Lower leg skin (tissue), 4 donors: ENCODE data around the gene SORD. TPM values are rescaled to one million over a fixed set of nuclear protein-coding genes. Genes with fewer than 3 reads are reported as not detected.
A peak's percentile ranks its signal among the peaks of the same experiment; 100 is the strongest.

ENCODE experiments used
- DNase-seq, 2 donors: peaks; one replicate each; pipeline ENCODE4 v3.0.0-alpha.2; 2019; ENCODE audit warnings: low spot score in 2 of 2
- H3K4me3 ChIP-seq: fragments of 200-600 bp; sonication (generic); 2 replicates; pipeline ENCODE4 v1.5.1; 2017; ENCODE audit warnings: mild to moderate bottlenecking, low read depth; ENCODE audit not compliant: poor library complexity, severe bottlenecking
- CTCF ChIP-seq, 3 donors: fragments of 450-650 bp; IDR thresholded peaks; one replicate each; pipeline ENCODE4 v1.5.1; 2016; ENCODE audit warnings: antibody characterized with exemption in 3 of 3, mild to moderate bottlenecking in 3 of 3, moderate library complexity in 2 of 3
- POLR2A ChIP-seq, 2 donors: fragments of 450-650 bp; IDR thresholded peaks; one replicate each; pipeline ENCODE4 v1.6.1; 2016 to 2017; ENCODE audit warnings: antibody characterized with exemption in 2 of 2, mild to moderate bottlenecking in 1 of 2, moderate library complexity in 1 of 2
- whole genome bisulfite sequencing, 2 donors: methylation state at CpG; one replicate each; pipeline ENCODE4 v1.1.5; 2018; 5-methylcytosine and 5-hydroxymethylcytosine counted together
- intact Hi-C: fragments of 100-400 bp; cut with DNase I; formaldehyde crosslinking; loops from one replicate; pipeline ENCODE4 v1.15.0; 2023; ENCODE audit warnings: low total_unique reads
- total RNA-seq, 4 donors: library from RNA; depleted of rRNA; stranded (reverse); fragments of >200 nt; gene quantifications; one replicate each; pipeline ENCODE4 v1.1.0, GENCODE V29; 2016

SORD gene
- total RNA-seq, 4 donors from 2014 or later, result 54.3 to 87.9 (median 83.9) TPM

GRCh38 chr15:45115312-45115820 is 92.4 kb downstream of the SORD start:
- intact Hi-C loops, result no loop called here
- TF ChIP-seq CTCF (IDR thresholded peaks at IDR 0.05) (no peak), POLR2A (IDR thresholded peaks at IDR 0.05) (no peak)
- 51 to 54% methylated on average over 7 of the region's 7 CpGs for WGBS, 2 donors
- DNase-seq, result no peak
- H3K4me3 ChIP-seq, result no peak overlapping the region

DNA sequence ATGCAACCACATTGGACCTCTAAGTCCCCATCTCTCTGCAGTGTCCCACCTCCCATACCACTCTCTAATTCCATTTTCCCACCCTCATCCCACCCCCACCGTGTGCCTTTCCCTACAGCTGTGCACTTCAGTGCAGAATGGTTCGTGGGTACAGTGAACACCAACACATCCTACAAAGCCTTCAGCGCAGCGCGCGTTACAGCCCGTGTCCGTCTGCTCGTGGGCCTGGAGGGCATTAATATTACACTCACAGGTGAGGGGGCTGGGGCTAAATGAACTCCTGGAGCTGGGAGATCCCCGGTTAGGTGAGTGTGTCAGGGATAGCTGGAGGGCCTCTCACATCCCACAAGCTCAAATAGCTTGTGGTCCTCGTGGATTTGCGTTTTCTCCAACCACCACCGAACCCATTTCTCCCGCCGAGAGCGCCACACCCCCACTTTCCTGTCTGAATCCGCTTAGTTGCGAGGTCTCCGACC is 93.0 kb downstream of the SORD start:
- H3K4me3 ChIP-seq, result no peak overlapping the region
- no peak for DNase-seq
- intact Hi-C loops, result no loop called here
- WGBS, 2 donors, result 11 to 15% methylated on average over 18 to 19 of the region's 19 CpGs
- no peak for TF ChIP-seq CTCF (IDR thresholded peaks at IDR 0.05)
- TF ChIP-seq POLR2A (IDR thresholded peaks at IDR 0.05), result no peak

- TF ChIP-seq CTCF (IDR thresholded peaks at IDR 0.05) (no peak), POLR2A (IDR thresholded peaks at IDR 0.05) (no peak)
- 4 to 8% methylated on average over 28 to 47 of the region's 65 CpGs for WGBS, 2 donors
- H3K4me3 ChIP-seq, result no peak overlapping the region
- intact Hi-C loops, result no loop called here
- no peak for DNase-seq
Measured at GRCh38 chr15:45116482-45117307, 93.7 kb downstream of the SORD start.

DNA sequence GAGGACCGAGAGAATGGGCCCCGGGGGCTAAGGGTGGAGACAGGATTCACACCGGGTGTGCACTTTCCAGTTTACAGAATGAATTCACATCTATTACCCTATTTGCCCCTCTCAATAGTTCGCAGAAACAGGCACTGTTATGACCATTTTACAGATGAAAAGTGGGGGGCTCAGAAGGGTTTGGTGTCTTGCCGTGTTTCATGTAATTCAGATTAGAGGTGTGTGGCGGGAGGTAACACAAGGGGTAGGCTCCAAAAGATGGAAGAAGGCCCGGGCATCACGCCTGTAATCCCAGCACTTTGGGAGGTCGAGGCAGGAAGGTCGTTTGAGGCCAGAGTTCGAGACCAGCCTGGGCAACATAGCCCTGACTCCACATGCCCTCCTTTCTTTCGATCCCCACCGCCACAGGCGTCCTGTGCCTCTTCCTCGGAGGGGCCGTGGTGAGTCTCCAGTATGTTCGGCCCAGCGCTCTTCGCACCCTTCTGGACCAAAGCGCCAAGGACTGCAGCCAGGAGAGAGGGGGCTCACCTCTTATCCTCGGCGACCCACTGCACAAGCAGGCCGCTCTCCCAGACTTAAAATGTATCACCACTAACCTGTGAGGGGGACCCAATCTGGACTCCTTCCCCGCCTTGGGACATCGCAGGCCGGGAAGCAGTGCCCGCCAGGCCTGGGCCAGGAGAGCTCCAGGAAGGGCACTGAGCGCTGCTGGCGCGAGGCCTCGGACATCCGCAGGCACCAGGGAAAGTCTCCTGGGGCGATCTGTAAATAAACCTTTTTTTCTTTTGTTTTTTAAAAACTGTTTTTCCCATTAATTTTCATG is 94.5 kb downstream of the SORD start:
- H3K4me3 ChIP-seq, result no peak overlapping the region
- TF ChIP-seq CTCF (IDR thresholded peaks at IDR 0.05) (no peak), POLR2A (IDR thresholded peaks at IDR 0.05) (no peak)
- 30 to 36% methylated on average over 33 of the region's 33 CpGs for WGBS, 2 donors
- intact Hi-C loops, result no loop called here
- DNase-seq, result no peak

GRCh38 chr15:45118131-45118588 is 95.2 kb downstream of the SORD start:
- DNase-seq, result peak; percentile 82 to 95
- WGBS, 2 donors, result 0 to 1% methylated on average over 14 of the region's 14 CpGs
- H3K4me3 ChIP-seq, result no peak overlapping the region
- intact Hi-C loops, result no loop called here
- TF ChIP-seq POLR2A (IDR thresholded peaks at IDR 0.05), result no peak
- TF ChIP-seq CTCF (IDR thresholded peaks at IDR 0.05), result peak in 1 of 3 donors; percentile 64
